Airway epithelial cell (primary cell): Measurements from ENCODE around the gene ST3GAL4. TPM values are rescaled to one million over a fixed set of nuclear protein-coding genes. Genes with fewer than 3 reads are reported as not detected.

Source experiments
- total RNA-seq: library from RNA; depleted of rRNA; stranded (reverse); fragments of >200 nt; gene quantifications from 2 replicates; pipeline ENCODE4 v1.2.3, GENCODE V29; 2015

Gene ST3GAL4, protein sequence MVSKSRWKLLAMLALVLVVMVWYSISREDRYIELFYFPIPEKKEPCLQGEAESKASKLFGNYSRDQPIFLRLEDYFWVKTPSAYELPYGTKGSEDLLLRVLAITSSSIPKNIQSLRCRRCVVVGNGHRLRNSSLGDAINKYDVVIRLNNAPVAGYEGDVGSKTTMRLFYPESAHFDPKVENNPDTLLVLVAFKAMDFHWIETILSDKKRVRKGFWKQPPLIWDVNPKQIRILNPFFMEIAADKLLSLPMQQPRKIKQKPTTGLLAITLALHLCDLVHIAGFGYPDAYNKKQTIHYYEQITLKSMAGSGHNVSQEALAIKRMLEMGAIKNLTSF
- 18.4 and 21.8 TPM in 2 replicates for total RNA-seq

DNA sequence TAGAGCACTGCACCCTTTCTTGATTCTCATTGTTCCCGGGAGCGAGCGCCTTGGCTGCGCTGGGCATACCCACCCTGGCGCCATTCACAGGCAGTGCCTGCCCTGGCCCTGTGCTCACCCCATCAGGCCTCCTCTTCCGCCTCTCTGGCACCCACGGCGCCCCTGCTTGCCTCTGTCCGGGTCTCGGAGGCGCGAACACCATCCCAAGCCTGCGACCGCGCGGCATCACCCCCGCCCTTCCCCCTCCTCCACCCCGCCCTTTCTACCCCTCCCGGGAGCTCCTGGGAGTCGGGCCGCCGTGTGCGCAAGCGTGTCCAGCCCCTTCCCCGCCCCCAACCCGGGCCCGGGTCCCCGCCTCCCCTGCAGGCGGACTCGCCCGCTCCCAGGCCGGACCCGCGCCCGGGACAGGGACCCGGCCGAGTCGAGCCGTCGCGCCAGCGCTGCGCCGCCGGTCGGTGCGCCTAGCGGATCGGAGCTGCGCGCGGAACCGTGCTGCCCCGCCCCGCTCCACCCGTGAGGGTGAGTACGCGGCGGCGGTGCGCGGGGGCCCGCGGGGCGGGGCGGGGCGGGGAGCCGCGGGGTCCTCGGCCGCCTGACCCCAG, at the start of gene ST3GAL4:
Gene ST3GAL4, plus strand, starts transcription at position 363 of the 602 bp plus-strand sequence. CDS start 50,470 bp downstream, outside the sequence.

Other genes starting within 250 kb of the ST3GAL4 start
- gene RPUSD4, start 144.0 kb upstream of the ST3GAL4 start, total RNA-seq = 14.9 and 15.3 TPM in 2 replicates
- 10.4 and 11.6 TPM in 2 replicates for gene FAM118B, start 143.9 kb upstream of the ST3GAL4 start, total RNA-seq
- gene SRPRA, start 86.8 kb upstream of the ST3GAL4 start, total RNA-seq = 64.7 and 72.8 TPM in 2 replicates
- 16.1 and 31.8 TPM in 2 replicates for gene FOXRED1, start 86.5 kb upstream of the ST3GAL4 start, total RNA-seq
- gene TIRAP, start 72.6 kb upstream of the ST3GAL4 start, total RNA-seq = 3.8 and 4.4 TPM in 2 replicates
- gene DCPS, start 51.6 kb upstream of the ST3GAL4 start, total RNA-seq = 24.1 and 27.5 TPM in 2 replicates